Activated T-helper 2 cell treated with anti-CD3 and anti-CD28 coated beads, Interferon-gamma antibody, Interleukin-2, Interleukin-4, amounts not matched to agents 10 μg/mL and 5 μg/mL and 100 μg/mL, durations not matched to agents 14 hours and 24 hours and 36 hours (primary cell): ENCODE data around the gene ZFAND2A. TPM values are rescaled to one million over a fixed set of nuclear protein-coding genes. Genes with fewer than 3 reads are reported as not detected.
"Not testable (repeated sequence)": the region's sequence is repeated elsewhere in the genome, so short reads cannot be mapped to it uniquely, and the experiment has no call there.

Experiments
- DNase-seq: peaks from one replicate; pipeline ENCODE4 v3.0.0; 2021; ENCODE audit warnings: low spot score
- H3K27ac Mint-ChIP-seq: one replicate; pipeline ENCODE4 v1.8.0; 2021; ENCODE audit warnings: mixed read lengths
- H3K27me3 Mint-ChIP-seq: one replicate; pipeline ENCODE4 v1.8.0; 2021; ENCODE audit warnings: low read depth, mixed read lengths
- H3K36me3 Mint-ChIP-seq: one replicate; pipeline ENCODE4 v1.8.0; 2021; ENCODE audit warnings: low read depth, mixed read lengths
- H3K4me1 Mint-ChIP-seq: one replicate; pipeline ENCODE4 v1.8.0; 2021; ENCODE audit warnings: low read depth, mixed read lengths
- H3K4me3 Mint-ChIP-seq: one replicate; pipeline ENCODE4 v1.8.0; 2021; ENCODE audit warnings: low read depth, mild to moderate bottlenecking, moderate library complexity, mixed read lengths
- H3K9me3 Mint-ChIP-seq: one replicate; pipeline ENCODE4 v1.8.0; 2021; ENCODE audit warnings: mixed read lengths
- intact Hi-C: fragments of 100-400 bp; cut with micrococcal nuclease; formaldehyde crosslinking; loops from one replicate; pipeline ENCODE4 v1.15.1; 2023
- total RNA-seq: library from RNA; stranded (reverse); gene quantifications from 2 replicates; pipeline ENCODE4 v1.2.3, GENCODE V29; 2022

ZFAND2A gene
- total RNA-seq, 1 donor from 2014 or later, result 20.5 TPM

DNA sequence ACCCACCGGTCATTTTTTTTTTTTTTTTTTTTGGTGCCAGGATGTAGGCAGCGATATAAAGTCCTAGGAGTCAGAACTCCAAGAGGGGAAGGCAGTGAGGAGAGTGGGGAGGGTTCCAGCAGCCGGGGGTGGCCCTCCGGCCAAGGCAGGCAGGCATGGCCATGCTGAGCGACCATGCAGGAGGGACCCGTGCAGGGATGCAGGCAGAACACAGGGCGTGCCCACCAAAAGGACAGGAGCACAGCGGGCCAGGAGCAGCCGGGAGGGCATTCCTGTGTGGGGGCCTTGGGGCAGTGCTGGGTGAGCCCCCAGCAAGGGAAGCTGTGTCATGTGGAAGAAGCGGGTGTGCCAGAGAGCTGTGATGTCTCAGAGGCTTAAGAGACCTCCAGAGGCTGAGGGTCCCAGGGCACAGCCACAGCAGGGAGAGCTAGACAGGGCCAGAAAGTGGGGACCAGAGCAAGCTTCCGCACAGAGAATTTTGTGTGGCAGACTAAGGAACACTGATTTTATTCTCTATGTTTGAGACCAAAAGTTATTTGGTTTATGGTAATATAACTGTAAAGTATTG is 5.7 kb downstream of the ZFAND2A start:
- H3K4me3 Mint-ChIP-seq, result no peak overlapping the region
- DNase-seq, result no peak
- intact Hi-C loops, result no loop called here
- H3K27ac Mint-ChIP-seq, result no peak overlapping the region
- H3K4me1 Mint-ChIP-seq, result peaks cover 11% of the 10 kb centered on the region
- H3K36me3 Mint-ChIP-seq, result peaks cover 77% of the 10 kb centered on the region
- H3K9me3 Mint-ChIP-seq, result no peaks in the 10 kb centered on the region
- no peaks in the 10 kb centered on the region for H3K27me3 Mint-ChIP-seq

DNA sequence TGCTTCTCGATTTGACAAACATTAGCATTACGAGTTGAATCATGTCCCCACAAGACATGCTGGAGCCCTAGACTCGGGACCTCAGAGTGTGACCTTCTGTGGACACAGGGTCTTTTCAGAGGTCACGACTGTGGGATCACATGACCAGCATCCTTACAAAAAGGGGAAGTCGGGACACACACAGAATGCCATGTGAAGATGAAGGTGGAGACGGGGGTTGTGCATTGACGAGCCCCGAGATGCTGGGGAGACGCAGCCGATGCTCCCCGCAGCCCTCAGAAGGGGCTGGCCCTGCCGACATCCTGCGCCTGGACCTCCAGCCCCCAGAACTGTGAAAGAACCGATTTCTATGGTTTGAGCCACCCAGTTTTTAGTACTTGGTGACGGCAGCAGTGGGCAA is 7.5 kb downstream of the ZFAND2A start:
- Mint-ChIP-seq H3K27ac (no peak overlapping the region), H3K27me3 (no peaks in the 10 kb centered on the region), H3K9me3 (no peaks in the 10 kb centered on the region), H3K36me3 (peaks cover 61% of the 10 kb centered on the region), H3K4me3 (no peak overlapping the region), H3K4me1 (no peaks in the 10 kb centered on the region)
- no peak for DNase-seq
- intact Hi-C loops, result no loop called here

DNA sequence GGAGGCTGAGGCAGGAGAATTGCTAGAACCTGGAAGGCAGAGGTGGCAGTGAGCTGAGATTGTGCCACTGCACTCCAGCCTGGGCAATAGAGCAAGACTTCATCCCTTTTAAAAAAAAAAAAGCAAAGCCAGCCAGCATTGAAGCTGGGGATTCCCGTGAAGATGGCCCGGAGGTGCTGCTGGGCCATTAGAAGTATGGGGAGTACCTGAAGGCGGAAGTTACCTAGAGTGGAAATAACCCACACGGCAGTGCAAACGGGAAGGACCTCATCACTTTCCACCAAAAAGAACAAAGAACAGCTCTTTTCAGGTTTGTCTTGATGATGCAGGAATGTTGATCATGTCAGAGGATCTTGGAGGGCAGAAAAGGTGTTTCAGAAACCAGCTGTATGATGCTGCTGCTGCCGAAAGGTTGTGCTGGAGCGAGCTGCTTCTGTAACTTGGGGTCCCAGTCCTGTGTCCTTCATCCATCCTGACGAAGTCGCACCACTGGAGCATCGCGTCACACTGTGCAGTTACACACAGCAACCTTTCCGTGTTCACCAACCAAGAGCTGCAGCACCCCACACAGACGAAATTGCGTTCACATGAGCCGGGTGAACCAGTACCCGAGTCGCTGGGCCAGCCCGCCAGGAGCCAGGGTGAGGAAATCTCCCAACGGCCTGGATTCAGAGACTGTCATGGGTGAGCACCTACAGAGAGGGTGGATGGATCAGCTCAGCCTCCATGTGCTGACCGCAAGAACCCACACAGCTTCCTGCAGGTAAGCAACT is 8.2 kb downstream of the ZFAND2A start:
- no peak overlapping the region for H3K27ac Mint-ChIP-seq
- DNase-seq, result no peak
- H3K27me3 Mint-ChIP-seq, result no peaks in the 10 kb centered on the region
- H3K9me3 Mint-ChIP-seq, result no peaks in the 10 kb centered on the region
- no peak overlapping the region for H3K4me3 Mint-ChIP-seq
- intact Hi-C loops, result no loop called here
- H3K4me1 Mint-ChIP-seq, result no peaks in the 10 kb centered on the region
- H3K36me3 Mint-ChIP-seq, result peaks cover 55% of the 10 kb centered on the region

- DNase-seq, result no peak
- Mint-ChIP-seq H3K4me1 (no peaks in the 10 kb centered on the region), H3K4me3 (no peak overlapping the region), H3K27me3 (no peaks in the 10 kb centered on the region), H3K27ac (no peak overlapping the region), H3K9me3 (no peaks in the 10 kb centered on the region), H3K36me3 (peaks cover 51% of the 10 kb centered on the region)
- intact Hi-C loops, result no loop called here
These were observed 8.8 kb downstream of the ZFAND2A start for GRCh38 chr7:1151156-1151555.

DNA sequence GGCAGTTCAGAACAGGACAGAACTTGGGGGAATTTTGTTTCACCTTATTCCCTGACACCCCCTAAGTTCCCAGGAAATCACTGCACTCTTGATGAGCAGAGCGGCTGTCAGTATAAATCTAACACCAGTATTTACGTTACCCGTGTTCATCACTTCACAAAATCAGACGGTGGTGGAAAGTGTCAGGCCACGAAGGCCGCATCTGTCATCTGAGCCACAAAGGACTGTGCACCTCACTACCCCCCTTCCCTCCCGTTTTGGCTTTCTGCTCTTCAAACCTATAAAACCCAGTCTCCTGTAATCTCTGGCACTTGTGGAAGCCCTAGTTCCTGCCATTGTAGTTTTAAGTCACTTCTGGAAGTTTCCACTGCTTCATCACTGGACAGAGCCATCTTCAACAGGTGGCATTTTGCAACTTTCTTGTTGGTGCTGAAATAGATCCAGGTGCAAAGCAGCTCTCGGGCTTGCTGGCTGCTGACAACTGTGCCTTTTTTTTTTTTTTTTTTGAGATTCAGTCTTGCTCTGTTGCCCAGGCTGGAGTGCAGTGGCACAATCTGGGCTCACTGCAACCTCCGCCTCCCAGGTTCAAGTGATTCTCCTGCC is 9.5 kb downstream of the ZFAND2A start:
- no peak overlapping the region for H3K27ac Mint-ChIP-seq
- H3K36me3 Mint-ChIP-seq, result peaks cover 50% of the 10 kb centered on the region
- intact Hi-C loops, result no loop called here
- no peaks in the 10 kb centered on the region for H3K9me3 Mint-ChIP-seq
- H3K27me3 Mint-ChIP-seq, result no peaks in the 10 kb centered on the region
- H3K4me3 Mint-ChIP-seq, result no peak overlapping the region
- DNase-seq, result no peak
- H3K4me1 Mint-ChIP-seq, result no peaks in the 10 kb centered on the region

GRCh38 chr7:1149351-1149794 is 10.6 kb downstream of the ZFAND2A start:
- DNase-seq, result no peak
- no peaks in the 10 kb centered on the region for H3K27me3 Mint-ChIP-seq
- intact Hi-C loops, result no loop called here
- no peak overlapping the region for H3K27ac Mint-ChIP-seq
- no peaks in the 10 kb centered on the region for H3K4me1 Mint-ChIP-seq
- peaks cover 39% of the 10 kb centered on the region for H3K36me3 Mint-ChIP-seq
- H3K9me3 Mint-ChIP-seq, result no peaks in the 10 kb centered on the region
- no peak overlapping the region for H3K4me3 Mint-ChIP-seq

- DNase-seq, intact Hi-C loops, H3K4me1 Mint-ChIP-seq, H3K27ac Mint-ChIP-seq, H3K27me3 Mint-ChIP-seq, H3K9me3 Mint-ChIP-seq, H3K4me3 Mint-ChIP-seq: not testable (repeated sequence)
- peaks cover 24% of the 10 kb centered on the region for H3K36me3 Mint-ChIP-seq
These were observed 12.1 kb downstream of the ZFAND2A start for GRCh38 chr7:1147873-1148272.

- Mint-ChIP-seq H3K27ac (no peak overlapping the region), H3K4me3 (no peak overlapping the region), H3K9me3 (no peaks in the 10 kb centered on the region), H3K36me3 (no peaks in the 10 kb centered on the region), H3K4me1 (peaks cover 1% of the 10 kb centered on the region), H3K27me3 (no peaks in the 10 kb centered on the region)
- no peak for DNase-seq
- intact Hi-C loops, result no loop called here
These were observed 15.7 kb downstream of the ZFAND2A start for GRCh38 chr7:1144269-1144771.

DNA sequence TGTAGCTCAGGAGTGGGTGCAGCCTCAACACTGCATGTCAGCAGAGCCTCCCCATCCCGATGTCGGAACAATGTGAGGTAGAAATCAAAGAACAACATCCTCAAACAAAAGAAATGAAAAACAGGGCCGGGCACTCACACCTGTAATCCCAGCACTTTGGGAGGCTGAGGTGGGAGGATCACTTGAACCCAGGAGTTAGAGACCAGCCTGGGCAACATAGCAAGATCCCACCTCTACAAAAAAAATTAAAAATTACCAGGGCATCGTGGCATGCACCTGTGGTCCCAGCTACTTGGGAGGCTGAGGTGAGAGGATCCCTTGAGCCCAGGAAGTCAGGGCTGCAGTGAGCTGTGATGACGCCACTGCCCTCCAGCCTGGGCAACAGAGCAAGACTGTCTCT is 17.0 kb downstream of the ZFAND2A start:
- not testable (repeated sequence) for H3K36me3 Mint-ChIP-seq

DNA sequence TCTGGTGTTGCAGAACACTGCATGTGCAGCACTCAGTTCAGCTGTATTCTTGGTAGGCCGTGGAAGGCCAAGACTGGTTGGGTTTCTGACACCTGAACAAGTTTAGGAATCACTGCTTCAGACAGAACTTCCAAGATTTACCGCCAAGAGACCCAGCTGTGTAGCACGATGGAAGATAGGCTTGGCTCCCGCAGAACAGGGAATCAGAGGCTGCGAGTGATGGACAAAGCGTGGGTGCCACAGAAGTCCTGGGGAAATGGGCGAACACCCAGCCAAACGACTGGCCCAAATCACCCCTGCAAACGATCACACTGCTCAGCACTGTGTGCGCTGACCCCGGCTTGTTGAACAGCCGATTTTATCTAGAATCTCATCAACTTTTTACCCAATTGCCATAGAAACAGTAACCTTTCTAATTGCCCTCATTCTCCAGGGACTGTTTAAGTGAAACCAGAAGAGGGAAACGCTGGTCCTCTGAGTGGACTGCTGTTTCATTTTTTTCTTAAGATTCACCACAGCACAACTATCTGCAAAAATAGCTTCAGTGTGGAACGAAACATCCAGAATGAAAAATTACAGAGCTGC is 17.9 kb downstream of the ZFAND2A start:
- DNase-seq, result no peak
- no peak overlapping the region for H3K4me3 Mint-ChIP-seq
- H3K27me3 Mint-ChIP-seq, result no peaks in the 10 kb centered on the region
- no peaks in the 10 kb centered on the region for H3K36me3 Mint-ChIP-seq
- peaks cover 3% of the 10 kb centered on the region for H3K4me1 Mint-ChIP-seq
- intact Hi-C loops, result no loop called here
- H3K27ac Mint-ChIP-seq, result no peak overlapping the region
- H3K9me3 Mint-ChIP-seq, result no peaks in the 10 kb centered on the region

More for the DNA sequence above, 17.0 kb downstream of the ZFAND2A start:
- H3K4me3 Mint-ChIP-seq, H3K27ac Mint-ChIP-seq, H3K4me1 Mint-ChIP-seq, DNase-seq, H3K27me3 Mint-ChIP-seq, intact Hi-C loops, H3K9me3 Mint-ChIP-seq: not testable (repeated sequence)

DNA sequence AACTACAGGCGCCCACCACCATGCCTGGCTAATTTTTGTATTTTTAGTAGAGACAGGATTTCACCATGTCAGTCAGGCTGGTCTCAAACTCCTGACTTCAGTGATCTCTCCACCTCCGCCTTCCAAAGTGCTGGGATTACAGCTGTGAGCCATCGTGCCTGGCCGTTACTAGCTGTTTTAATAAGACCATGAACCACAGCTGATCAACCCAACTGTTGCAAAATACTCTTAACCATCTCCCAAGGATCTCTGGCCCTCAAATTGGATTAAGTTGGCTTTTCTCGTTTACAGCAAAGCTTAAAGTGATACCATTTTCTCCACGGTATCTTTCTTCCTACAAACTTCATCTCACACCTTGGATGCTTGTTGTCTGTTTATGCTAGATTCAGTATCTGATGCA is 18.3 kb downstream of the ZFAND2A start:
- Mint-ChIP-seq H3K9me3 (no peaks in the 10 kb centered on the region), H3K4me3 (no peak overlapping the region), H3K4me1 (peaks cover 8% of the 10 kb centered on the region), H3K27me3 (no peaks in the 10 kb centered on the region), H3K36me3 (no peaks in the 10 kb centered on the region), H3K27ac (no peak overlapping the region)
- intact Hi-C loops, result no loop called here
- no peak for DNase-seq

DNA sequence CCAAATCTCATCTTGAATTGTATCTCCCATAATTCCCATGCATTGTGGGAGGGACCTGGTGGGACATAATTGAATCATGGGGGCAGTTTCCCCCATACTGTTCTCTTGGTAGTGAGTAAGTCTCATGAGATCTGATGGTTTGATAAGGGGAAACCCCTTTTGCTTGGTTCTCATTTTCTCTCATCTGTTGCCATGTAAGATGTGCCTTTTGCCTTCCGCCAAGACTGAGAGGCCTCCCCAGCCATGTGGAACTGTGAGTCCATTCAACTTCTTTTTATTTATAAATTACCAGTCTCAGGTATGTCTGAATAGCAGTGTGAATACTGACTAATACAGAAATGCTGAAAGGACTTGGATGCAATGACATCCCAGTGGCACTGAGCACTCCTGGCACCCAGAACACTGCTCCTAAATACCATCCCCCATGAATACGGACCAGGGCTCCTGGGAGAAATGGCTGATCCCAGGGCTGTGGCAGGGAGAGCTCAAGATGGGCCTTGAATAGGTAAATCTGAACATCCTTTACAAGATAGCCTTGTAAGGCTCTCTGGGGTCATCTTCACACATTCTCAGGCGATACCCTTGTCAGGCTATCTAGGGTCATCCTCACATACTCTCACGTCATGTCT is 19.4 kb downstream of the ZFAND2A start:
- H3K9me3 Mint-ChIP-seq, result no peaks in the 10 kb centered on the region
- no peak overlapping the region for H3K27ac Mint-ChIP-seq
- no peaks in the 10 kb centered on the region for H3K36me3 Mint-ChIP-seq
- intact Hi-C loops, result no loop called here
- DNase-seq, result no peak
- H3K4me1 Mint-ChIP-seq, result peaks cover 9% of the 10 kb centered on the region
- H3K27me3 Mint-ChIP-seq, result no peaks in the 10 kb centered on the region
- no peak overlapping the region for H3K4me3 Mint-ChIP-seq
